ENCODE results near the gene NCLN.
"Not testable (repeated sequence)": the region's sequence is repeated elsewhere in the genome, so short reads cannot be mapped to it uniquely, and the experiment has no call there.

Gene NCLN

GRCh38 chr19:3231288-3231687, 45.6 kb downstream of the NCLN start:
- Histone ChIP-seq H3K4me1 (ENCODE audit: control insufficient read depth in 5 of 5, insufficient read depth in 5 of 5, low read length in 5 of 5) (no peaks in the 10 kb centered on the region), H3K27me3 (ENCODE audit: control insufficient read depth in 5 of 5, insufficient read depth in 4 of 5, low read length in 5 of 5) (peaks cover 24 to 46% (median 34%) of the 10 kb centered on the region in 5 donors), H3K4me3 (ENCODE audit: low read depth in 1 of 5, low read length in 5 of 5) (no peak overlapping the region), H3K9me3 (ENCODE audit: control insufficient read depth in 5 of 5, low read length in 5 of 5) (no peaks in the 10 kb centered on the region), H3K27ac (ENCODE audit: low read depth, low read length) (no peak overlapping the region), H3K9ac (ENCODE audit: low read length in 5 of 5) (no peak overlapping the region), H3K36me3 (ENCODE audit: control insufficient read depth in 5 of 5, insufficient read depth in 5 of 5, low read length in 5 of 5) (no peaks in the 10 kb centered on the region)

GRCh38 chr19:3233116-3233515, 47.4 kb downstream of the NCLN start:
- H3K27ac ChIP-seq (ENCODE audit: low read depth, low read length), result no peak overlapping the region
- H3K36me3 ChIP-seq (ENCODE audit: control insufficient read depth in 5 of 5, insufficient read depth in 5 of 5, low read length in 5 of 5), result no peaks in the 10 kb centered on the region
- H3K4me3 ChIP-seq (ENCODE audit: low read depth in 1 of 5, low read length in 5 of 5), result no peak overlapping the region
- H3K9me3 ChIP-seq (ENCODE audit: control insufficient read depth in 5 of 5, low read length in 5 of 5), result no peaks in the 10 kb centered on the region
- H3K4me1 ChIP-seq (ENCODE audit: control insufficient read depth in 5 of 5, insufficient read depth in 5 of 5, low read length in 5 of 5), result no peaks in the 10 kb centered on the region
- no peak overlapping the region for H3K9ac ChIP-seq (ENCODE audit: low read length in 5 of 5)
- peaks cover 11 to 32% (median 20%) of the 10 kb centered on the region in 5 donors for H3K27me3 ChIP-seq (ENCODE audit: control insufficient read depth in 5 of 5, insufficient read depth in 4 of 5, low read length in 5 of 5)

GRCh38 chr19:3233831-3234230, 48.1 kb downstream of the NCLN start:
- no peaks in the 10 kb centered on the region for H3K36me3 ChIP-seq (ENCODE audit: control insufficient read depth in 5 of 5, insufficient read depth in 5 of 5, low read length in 5 of 5)
- H3K9ac ChIP-seq (ENCODE audit: low read length in 5 of 5), result no peak overlapping the region
- H3K9me3 ChIP-seq (ENCODE audit: control insufficient read depth in 5 of 5, low read length in 5 of 5), result no peaks in the 10 kb centered on the region
- no peak overlapping the region for H3K27ac ChIP-seq (ENCODE audit: low read depth, low read length)
- no peaks in the 10 kb centered on the region for H3K4me1 ChIP-seq (ENCODE audit: control insufficient read depth in 5 of 5, insufficient read depth in 5 of 5, low read length in 5 of 5)
- H3K27me3 ChIP-seq (ENCODE audit: control insufficient read depth in 5 of 5, insufficient read depth in 4 of 5, low read length in 5 of 5), result peaks cover 7 to 29% (median 18%) of the 10 kb centered on the region in 5 donors
- no peak overlapping the region for H3K4me3 ChIP-seq (ENCODE audit: low read depth in 1 of 5, low read length in 5 of 5)

GRCh38 chr19:3234800-3235199, 49.1 kb downstream of the NCLN start:
- no peaks in the 10 kb centered on the region for H3K36me3 ChIP-seq (ENCODE audit: control insufficient read depth in 5 of 5, insufficient read depth in 5 of 5, low read length in 5 of 5)
- H3K9ac ChIP-seq (ENCODE audit: low read length in 5 of 5), result no peak overlapping the region
- no peaks in the 10 kb centered on the region for H3K4me1 ChIP-seq (ENCODE audit: control insufficient read depth in 5 of 5, insufficient read depth in 5 of 5, low read length in 5 of 5)
- H3K27me3 ChIP-seq (ENCODE audit: control insufficient read depth in 5 of 5, insufficient read depth in 4 of 5, low read length in 5 of 5), result peaks cover 2 to 20% (median 11%) of the 10 kb centered on the region in 5 donors
- H3K9me3 ChIP-seq (ENCODE audit: control insufficient read depth in 5 of 5, low read length in 5 of 5), result no peaks in the 10 kb centered on the region
- H3K27ac ChIP-seq (ENCODE audit: low read depth, low read length), result no peak overlapping the region
- H3K4me3 ChIP-seq (ENCODE audit: low read depth in 1 of 5, low read length in 5 of 5), result no peak overlapping the region

GRCh38 chr19:3235604-3236003, 49.9 kb downstream of the NCLN start:
- H3K27ac ChIP-seq (ENCODE audit: low read depth, low read length); H3K9me3 ChIP-seq (ENCODE audit: control insufficient read depth in 5 of 5, low read length in 5 of 5); H3K36me3 ChIP-seq (ENCODE audit: control insufficient read depth in 5 of 5, insufficient read depth in 5 of 5, low read length in 5 of 5); H3K9ac ChIP-seq (ENCODE audit: low read length in 5 of 5); H3K4me3 ChIP-seq (ENCODE audit: low read depth in 1 of 5, low read length in 5 of 5); H3K4me1 ChIP-seq (ENCODE audit: control insufficient read depth in 5 of 5, insufficient read depth in 5 of 5, low read length in 5 of 5): not testable (repeated sequence)
- H3K27me3 ChIP-seq (ENCODE audit: control insufficient read depth in 5 of 5, insufficient read depth in 4 of 5, low read length in 5 of 5), result peaks cover 0 to 13% (median 5%) of the 10 kb centered on the region in 5 donors

- Histone ChIP-seq H3K27ac (ENCODE audit: low read depth, low read length) (no peak overlapping the region), H3K9ac (ENCODE audit: low read length in 5 of 5) (no peak overlapping the region), H3K4me1 (ENCODE audit: control insufficient read depth in 5 of 5, insufficient read depth in 5 of 5, low read length in 5 of 5) (no peaks in the 10 kb centered on the region), H3K27me3 (ENCODE audit: control insufficient read depth in 5 of 5, insufficient read depth in 4 of 5, low read length in 5 of 5) (peaks cover 0 to 12% (median 5%) of the 10 kb centered on the region in 5 donors), H3K4me3 (ENCODE audit: low read depth in 1 of 5, low read length in 5 of 5) (no peak overlapping the region), H3K36me3 (ENCODE audit: control insufficient read depth in 5 of 5, insufficient read depth in 5 of 5, low read length in 5 of 5) (no peaks in the 10 kb centered on the region), H3K9me3 (ENCODE audit: control insufficient read depth in 5 of 5, low read length in 5 of 5) (no peaks in the 10 kb centered on the region)
Observed at GRCh38 chr19:3236272-3236671, 50.5 kb downstream of the NCLN start.

- H3K4me3 ChIP-seq (ENCODE audit: low read depth in 1 of 5, low read length in 5 of 5), result no peak overlapping the region
- no peaks in the 10 kb centered on the region for H3K9me3 ChIP-seq (ENCODE audit: control insufficient read depth in 5 of 5, low read length in 5 of 5)
- peaks cover 0 to 12% (median 5%) of the 10 kb centered on the region in 5 donors for H3K27me3 ChIP-seq (ENCODE audit: control insufficient read depth in 5 of 5, insufficient read depth in 4 of 5, low read length in 5 of 5)
- no peaks in the 10 kb centered on the region for H3K4me1 ChIP-seq (ENCODE audit: control insufficient read depth in 5 of 5, insufficient read depth in 5 of 5, low read length in 5 of 5)
- no peaks in the 10 kb centered on the region for H3K36me3 ChIP-seq (ENCODE audit: control insufficient read depth in 5 of 5, insufficient read depth in 5 of 5, low read length in 5 of 5)
- no peak overlapping the region for H3K27ac ChIP-seq (ENCODE audit: low read depth, low read length)
- no peak overlapping the region for H3K9ac ChIP-seq (ENCODE audit: low read length in 5 of 5)
Observed at GRCh38 chr19:3238066-3238561, 52.4 kb downstream of the NCLN start.

GRCh38 chr19:3239367-3239766, 53.6 kb downstream of the NCLN start:
- Histone ChIP-seq H3K9ac (ENCODE audit: low read length in 5 of 5) (no peak overlapping the region), H3K4me1 (ENCODE audit: control insufficient read depth in 5 of 5, insufficient read depth in 5 of 5, low read length in 5 of 5) (no peaks in the 10 kb centered on the region), H3K36me3 (ENCODE audit: control insufficient read depth in 5 of 5, insufficient read depth in 5 of 5, low read length in 5 of 5) (no peaks in the 10 kb centered on the region), H3K27me3 (ENCODE audit: control insufficient read depth in 5 of 5, insufficient read depth in 4 of 5, low read length in 5 of 5) (peaks cover 0 to 15% (median 1%) of the 10 kb centered on the region in 5 donors), H3K9me3 (ENCODE audit: control insufficient read depth in 5 of 5, low read length in 5 of 5) (no peaks in the 10 kb centered on the region), H3K27ac (ENCODE audit: low read depth, low read length) (no peak overlapping the region), H3K4me3 (ENCODE audit: low read depth in 1 of 5, low read length in 5 of 5) (no peak overlapping the region)

GRCh38 chr19:3243819-3244700, 58.3 kb downstream of the NCLN start:
- Histone ChIP-seq H3K4me3 (ENCODE audit: low read depth in 1 of 5, low read length in 5 of 5) (no peak overlapping the region), H3K27me3 (ENCODE audit: control insufficient read depth in 5 of 5, insufficient read depth in 4 of 5, low read length in 5 of 5) (peaks cover 0 to 14% (median 9%) of the 10 kb centered on the region in 5 donors), H3K27ac (ENCODE audit: low read depth, low read length) (no peak overlapping the region), H3K36me3 (ENCODE audit: control insufficient read depth in 5 of 5, insufficient read depth in 5 of 5, low read length in 5 of 5) (no peaks in the 10 kb centered on the region), H3K9me3 (ENCODE audit: control insufficient read depth in 5 of 5, low read length in 5 of 5) (no peaks in the 10 kb centered on the region), H3K9ac (ENCODE audit: low read length in 5 of 5) (no peak overlapping the region), H3K4me1 (ENCODE audit: control insufficient read depth in 5 of 5, insufficient read depth in 5 of 5, low read length in 5 of 5) (no peaks in the 10 kb centered on the region)

GRCh38 chr19:3245050-3245449, 59.3 kb downstream of the NCLN start:
- H3K9me3 ChIP-seq (ENCODE audit: control insufficient read depth in 5 of 5, low read length in 5 of 5), result no peaks in the 10 kb centered on the region
- no peaks in the 10 kb centered on the region for H3K4me1 ChIP-seq (ENCODE audit: control insufficient read depth in 5 of 5, insufficient read depth in 5 of 5, low read length in 5 of 5)
- no peak overlapping the region for H3K9ac ChIP-seq (ENCODE audit: low read length in 5 of 5)
- H3K27me3 ChIP-seq (ENCODE audit: control insufficient read depth in 5 of 5, insufficient read depth in 4 of 5, low read length in 5 of 5), result peaks cover 0 to 14% (median 13%) of the 10 kb centered on the region in 5 donors
- no peaks in the 10 kb centered on the region for H3K36me3 ChIP-seq (ENCODE audit: control insufficient read depth in 5 of 5, insufficient read depth in 5 of 5, low read length in 5 of 5)
- H3K27ac ChIP-seq (ENCODE audit: low read depth, low read length), result no peak overlapping the region
- H3K4me3 ChIP-seq (ENCODE audit: low read depth in 1 of 5, low read length in 5 of 5), result no peak overlapping the region

Measured in subcutaneous abdominal adipose tissue (tissue), 5 donors.